ENCODE data around the gene NUP210.
"Not testable (repeated sequence)": the region's sequence is repeated elsewhere in the genome, so short reads cannot be mapped to it uniquely, and the experiment has no call there.

Gene NUP210

GRCh38 chr3:13380971-13381370 is 39.2 kb downstream of the NUP210 start:
- DNase-seq (ENCODE audit: insufficient read length) (no peak), FAIRE-seq (no peak)
- TF ChIP-seq TAF1 (IDR thresholded peaks at IDR 0.05; ENCODE audit: borderline replicate concordance, low read depth, low read length) (no peak), POLR2AphosphoS5 (IDR thresholded peaks at IDR 0.05; ENCODE audit: low read depth, low read length) (no peak), POLR2A (IDR thresholded peaks at IDR 0.05; ENCODE audit: low read depth, low read length) (no peak)

GRCh38 chr3:13379201-13379830 is 40.8 kb downstream of the NUP210 start:
- no peak for DNase-seq (ENCODE audit: insufficient read length)
- no peak for FAIRE-seq
- TF ChIP-seq TAF1 (IDR thresholded peaks at IDR 0.05; ENCODE audit: borderline replicate concordance, low read depth, low read length) (no peak), POLR2AphosphoS5 (IDR thresholded peaks at IDR 0.05; ENCODE audit: low read depth, low read length) (no peak), POLR2A (IDR thresholded peaks at IDR 0.05; ENCODE audit: low read depth, low read length) (no peak)

GRCh38 chr3:13378155-13378554 is 42.0 kb downstream of the NUP210 start:
- FAIRE-seq (no peak), DNase-seq (ENCODE audit: insufficient read length) (no peak)

GRCh38 chr3:13377741-13378140 is 42.4 kb downstream of the NUP210 start:
- DNase-seq (ENCODE audit: insufficient read length); FAIRE-seq: not testable (repeated sequence)

More at GRCh38 chr3:13378155-13378554, 42.0 kb downstream of the NUP210 start:
- TF ChIP-seq TAF1 (IDR thresholded peaks at IDR 0.05; ENCODE audit: borderline replicate concordance, low read depth, low read length) = no peak
- TF ChIP-seq POLR2AphosphoS5 (IDR thresholded peaks at IDR 0.05; ENCODE audit: low read depth, low read length) = no peak
- TF ChIP-seq POLR2A (IDR thresholded peaks at IDR 0.05; ENCODE audit: low read depth, low read length) = no peak

GRCh38 chr3:13377021-13377420 is 43.1 kb downstream of the NUP210 start:
- TF ChIP-seq POLR2AphosphoS5 (IDR thresholded peaks at IDR 0.05; ENCODE audit: low read depth, low read length) (no peak), POLR2A (IDR thresholded peaks at IDR 0.05; ENCODE audit: low read depth, low read length) (no peak)
- DNase-seq (ENCODE audit: insufficient read length) = no peak
- FAIRE-seq = no peak

- no peak for FAIRE-seq
- no peak for TF ChIP-seq POLR2A (IDR thresholded peaks at IDR 0.05; ENCODE audit: low read depth, low read length)
- TF ChIP-seq POLR2AphosphoS5 (IDR thresholded peaks at IDR 0.05; ENCODE audit: low read depth, low read length) = no peak
- no peak for TF ChIP-seq TAF1 (IDR thresholded peaks at IDR 0.05; ENCODE audit: borderline replicate concordance, low read depth, low read length)
- DNase-seq (ENCODE audit: insufficient read length) = no peak
Measured at GRCh38 chr3:13376091-13376490, 44.0 kb downstream of the NUP210 start.

GRCh38 chr3:13375464-13375863 is 44.7 kb downstream of the NUP210 start:
- FAIRE-seq (no peak), DNase-seq (ENCODE audit: insufficient read length) (no peak)
- no peak for TF ChIP-seq POLR2A (IDR thresholded peaks at IDR 0.05; ENCODE audit: low read depth, low read length)
- no peak for TF ChIP-seq POLR2AphosphoS5 (IDR thresholded peaks at IDR 0.05; ENCODE audit: low read depth, low read length)
- TF ChIP-seq TAF1 (IDR thresholded peaks at IDR 0.05; ENCODE audit: borderline replicate concordance, low read depth, low read length) = no peak

GRCh38 chr3:13373975-13374586 is 46.0 kb downstream of the NUP210 start:
- no peak for TF ChIP-seq POLR2A (IDR thresholded peaks at IDR 0.05; ENCODE audit: low read depth, low read length)
- FAIRE-seq = no peak

GRCh38 chr3:13372656-13373055 is 47.5 kb downstream of the NUP210 start:
- FAIRE-seq (no peak), DNase-seq (ENCODE audit: insufficient read length) (no peak)
- TF ChIP-seq POLR2AphosphoS5 (IDR thresholded peaks at IDR 0.05; ENCODE audit: low read depth, low read length) (no peak), POLR2A (IDR thresholded peaks at IDR 0.05; ENCODE audit: low read depth, low read length) (no peak), TAF1 (IDR thresholded peaks at IDR 0.05; ENCODE audit: borderline replicate concordance, low read depth, low read length) (no peak)

More at GRCh38 chr3:13373975-13374586, 46.0 kb downstream of the NUP210 start:
- no peak for DNase-seq (ENCODE audit: insufficient read length)

GRCh38 chr3:13372126-13372525 is 48.0 kb downstream of the NUP210 start:
- FAIRE-seq (no peak), DNase-seq (ENCODE audit: insufficient read length) (no peak)
- TF ChIP-seq TAF1 (IDR thresholded peaks at IDR 0.05; ENCODE audit: borderline replicate concordance, low read depth, low read length) (no peak), POLR2AphosphoS5 (IDR thresholded peaks at IDR 0.05; ENCODE audit: low read depth, low read length) (no peak), POLR2A (IDR thresholded peaks at IDR 0.05; ENCODE audit: low read depth, low read length) (no peak)

- no peak for TF ChIP-seq POLR2A (IDR thresholded peaks at IDR 0.05; ENCODE audit: low read depth, low read length)
- no peak for TF ChIP-seq POLR2AphosphoS5 (IDR thresholded peaks at IDR 0.05; ENCODE audit: low read depth, low read length)
- TF ChIP-seq TAF1 (IDR thresholded peaks at IDR 0.05; ENCODE audit: borderline replicate concordance, low read depth, low read length) = no peak
- FAIRE-seq = no peak
- DNase-seq (ENCODE audit: insufficient read length) = no peak
Measured at GRCh38 chr3:13371100-13372075, 48.7 kb downstream of the NUP210 start.

GRCh38 chr3:13370609-13371008 is 49.5 kb downstream of the NUP210 start:
- no peak for TF ChIP-seq POLR2A (IDR thresholded peaks at IDR 0.05; ENCODE audit: low read depth, low read length)
- TF ChIP-seq POLR2AphosphoS5 (IDR thresholded peaks at IDR 0.05; ENCODE audit: low read depth, low read length) = no peak
- no peak for TF ChIP-seq TAF1 (IDR thresholded peaks at IDR 0.05; ENCODE audit: borderline replicate concordance, low read depth, low read length)
- FAIRE-seq (no peak), DNase-seq (ENCODE audit: insufficient read length) (no peak)

Measured in GM12892 (cell line).